ENCODE data around the gene RIF1. TPM values are rescaled to one million over a fixed set of nuclear protein-coding genes. Genes with fewer than 3 reads are reported as not detected.

Gene RIF1
- total and polyA plus RNA-seq, 9 of the 15 experiments (the other 6 are each of a cell fraction or from before 2014, with no cell fraction given): 11.0 to 109 (median 44.2) TPM

GRCh38 chr2:151476287-151476686, 66.6 kb downstream of the RIF1 start (continued):
- no peak for TF ChIP-seq IRF9 (tag; IDR thresholded peaks at IDR 0.05)
- TF ChIP-seq TBL1XR1 (IDR thresholded peaks at IDR 0.05; ENCODE audit: low read length in 2 of 2): no peak
- TF ChIP-seq ZNF282 (CRISPR knock-in tag; IDR thresholded peaks at IDR 0.05): no peak
- TF ChIP-seq FOXM1 (IDR thresholded peaks at IDR 0.05; ENCODE audit: low read depth): no peak
- TF ChIP-seq FOXM1 (CRISPR knock-in tag; IDR thresholded peaks at IDR 0.05; ENCODE audit: low read depth): no peak

GRCh38 chr2:151478011-151478410, 68.3 kb downstream of the RIF1 start:
- WGBS (ENCODE audit: insufficient coverage, low coverage, missing lambda C conversion rate): 98% methylated on average over 4 of the region's 4 CpGs
- intact Hi-C loops (cut with micrococcal nuclease) (no loop called here), in situ Hi-C loops (cut with MboI) (no loop called here)
- no peaks in the 10 kb centered on the region for H3K9me1 ChIP-seq (ENCODE audit: control insufficient read depth, insufficient read depth, low read length)
- peaks cover 93% of the 10 kb centered on the region for H3K36me3 ChIP-seq (ENCODE audit: control insufficient read depth, insufficient read depth, low read length)
- H3K4me2 ChIP-seq (ENCODE audit: insufficient read depth, low read length): no peak overlapping the region
- H4K20me1 ChIP-seq (replicated peaks; ENCODE audit: control insufficient read depth, insufficient read depth, low read length): no peaks in the 10 kb centered on the region
- H3K4me3 ChIP-seq: no peak overlapping the region
- no peak overlapping the region for H3K9ac ChIP-seq (ENCODE audit: insufficient read depth in 1 of 2, low read depth in 2 of 2, low read length in 2 of 2)
- no peak overlapping the region for H2AFZ ChIP-seq (ENCODE audit: low read depth, low read length)
- no peak for ATAC-seq
- no peak for DNase-seq (ENCODE audit: extremely low read depth in 1 of 4, low spot score in 3 of 4)
- POLR2A ChIA-PET: interaction anchor here (1.2 to 1.4 kb wide), 2 partner anchors 9 to 19 kb away, joined by 3 read pairs; no protein-coding TSS in a partner anchor
- BruUV-seq (replicated peaks): no TSS peak
- H3K79me2 ChIP-seq (ENCODE audit: control insufficient read depth, insufficient read depth, low read length): peaks cover 16% of the 10 kb centered on the region; the same call in 2 of the 3 replicates
- CTCF ChIA-PET (ENCODE audit: low intra/inter-chr PET ratio): no interaction called here
- H3K9me3 ChIP-seq (replicated peaks; ENCODE audit: control insufficient read depth, insufficient read depth, low read depth, low read length): no peaks in the 10 kb centered on the region
- no peak for FAIRE-seq
- H3K27me3 ChIP-seq (ENCODE audit: control insufficient read depth in 2 of 2, insufficient read depth in 2 of 2, low read length in 2 of 2): no peaks in the 10 kb centered on the region
- H3K27ac ChIP-seq (ENCODE audit: extremely low read depth, low read depth, low read length): no peak overlapping the region
- no peaks in the 10 kb centered on the region for H3K4me1 ChIP-seq (replicated peaks in 1 of 2; ENCODE audit: control insufficient read depth in 2 of 2, insufficient read depth in 2 of 2, low read length in 2 of 2)
- no peak for TF ChIP-seq BCLAF1 (IDR thresholded peaks at IDR 0.05; ENCODE audit: borderline replicate concordance in 1 of 2, control insufficient read depth in 1 of 2, low read depth in 2 of 2, low read length in 1 of 2)
- TF ChIP-seq CSDE1 (IDR thresholded peaks at IDR 0.05): no peak
- no peak for TF ChIP-seq CBX1 (IDR thresholded peaks at IDR 0.05; ENCODE audit: low read depth)
- no peak for TF ChIP-seq ZNF263 (CRISPR knock-in tag; IDR thresholded peaks at IDR 0.05; ENCODE audit: borderline replicate concordance)
- TF ChIP-seq HEY1 (CRISPR knock-in tag; IDR thresholded peaks at IDR 0.05; ENCODE audit: borderline replicate concordance): no peak
- no peak for TF ChIP-seq ASH1L (IDR thresholded peaks at IDR 0.05; ENCODE audit: borderline replicate concordance, low read depth, partially characterized antibody)
- TF ChIP-seq ZNF518B (CRISPR knock-in tag; IDR thresholded peaks at IDR 0.05): no peak
- TF ChIP-seq NR2F6 (CRISPR knock-in tag; IDR thresholded peaks at IDR 0.05): no peak
- no peak for TF ChIP-seq CBX5 (IDR thresholded peaks at IDR 0.05; ENCODE audit: borderline replicate concordance, low read depth)
- no peak for TF ChIP-seq ZNF644 (tag; IDR thresholded peaks at IDR 0.05; ENCODE audit: low read depth)

All from K562 (cell line).